ENCODE data around the gene METTL16.

DNA sequence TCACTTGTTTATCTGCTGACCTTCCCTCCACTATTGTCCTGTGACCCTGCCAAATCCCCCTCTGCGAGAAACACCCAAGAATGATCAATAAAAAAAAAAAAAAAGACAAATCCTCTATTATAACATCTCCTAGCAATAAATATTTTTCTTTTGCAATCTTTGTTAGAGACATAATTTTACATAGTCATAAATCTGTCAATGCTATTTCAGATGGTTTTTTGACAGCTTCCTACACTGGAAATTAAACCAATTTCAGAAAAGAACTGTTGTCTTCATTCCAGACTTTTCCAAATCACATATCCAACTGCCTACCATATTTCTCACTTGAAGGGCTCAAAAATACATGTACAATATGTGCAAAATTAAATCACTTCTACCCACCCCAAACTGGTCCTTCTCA is 3.7 kb downstream of the METTL16 start:
- TF ChIP-seq EZH2 (IDR thresholded peaks at IDR 0.05; ENCODE audit: low read depth, low read length, severe bottlenecking): no peak
- no peak for TF ChIP-seq ZNF274 (IDR thresholded peaks at IDR 0.05; ENCODE audit: borderline replicate concordance, extremely low read depth, low read length)
- TF ChIP-seq TBP (IDR thresholded peaks at IDR 0.05; ENCODE audit: low read depth, low read length): no peak
- TF ChIP-seq, protein P1, sequence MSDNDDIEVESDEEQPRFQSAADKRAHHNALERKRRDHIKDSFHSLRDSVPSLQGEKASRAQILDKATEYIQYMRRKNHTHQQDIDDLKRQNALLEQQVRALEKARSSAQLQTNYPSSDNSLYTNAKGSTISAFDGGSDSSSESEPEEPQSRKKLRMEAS (IDR thresholded peaks at IDR 0.05): no peak
- TF ChIP-seq, protein P2, sequence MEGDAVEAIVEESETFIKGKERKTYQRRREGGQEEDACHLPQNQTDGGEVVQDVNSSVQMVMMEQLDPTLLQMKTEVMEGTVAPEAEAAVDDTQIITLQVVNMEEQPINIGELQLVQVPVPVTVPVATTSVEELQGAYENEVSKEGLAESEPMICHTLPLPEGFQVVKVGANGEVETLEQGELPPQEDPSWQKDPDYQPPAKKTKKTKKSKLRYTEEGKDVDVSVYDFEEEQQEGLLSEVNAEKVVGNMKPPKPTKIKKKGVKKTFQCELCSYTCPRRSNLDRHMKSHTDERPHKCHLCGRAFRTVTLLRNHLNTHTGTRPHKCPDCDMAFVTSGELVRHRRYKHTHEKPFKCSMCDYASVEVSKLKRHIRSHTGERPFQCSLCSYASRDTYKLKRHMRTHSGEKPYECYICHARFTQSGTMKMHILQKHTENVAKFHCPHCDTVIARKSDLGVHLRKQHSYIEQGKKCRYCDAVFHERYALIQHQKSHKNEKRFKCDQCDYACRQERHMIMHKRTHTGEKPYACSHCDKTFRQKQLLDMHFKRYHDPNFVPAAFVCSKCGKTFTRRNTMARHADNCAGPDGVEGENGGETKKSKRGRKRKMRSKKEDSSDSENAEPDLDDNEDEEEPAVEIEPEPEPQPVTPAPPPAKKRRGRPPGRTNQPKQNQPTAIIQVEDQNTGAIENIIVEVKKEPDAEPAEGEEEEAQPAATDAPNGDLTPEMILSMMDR (IDR thresholded peaks at IDR 0.05; ENCODE audit: control extremely low read depth in 1 of 3, insufficient read depth in 1 of 3, low read depth in 1 of 3, low read length in 3 of 3): no peak
